HepG2 (cell line): Measurements from ENCODE around the gene PRKCZ. TPM values are rescaled to one million over a fixed set of nuclear protein-coding genes. Genes with fewer than 3 reads are reported as not detected.

Experiments
- GLI4 ChIP-seq: sonication (generic); formaldehyde crosslinking; IDR thresholded peaks from 2 replicates; pipeline ENCODE4 v1.5.1; 2020; ENCODE audit warnings: missing genetic modification reagents, mild to moderate bottlenecking, moderate library complexity, borderline replicate concordance
- NFKBIZ ChIP-seq: IDR thresholded peaks from 2 replicates; pipeline ENCODE4 v1.6.1; 2018; ENCODE audit warnings: missing genetic modification reagents, missing compliant biosample characterization
- SETDB1 ChIP-seq: sonication (generic); formaldehyde crosslinking; IDR thresholded peaks from 2 replicates; pipeline ENCODE4 v1.5.1; 2020; ENCODE audit warnings: missing genetic modification reagents, mild to moderate bottlenecking, borderline replicate concordance
- SMC3 ChIP-seq: IDR thresholded peaks from 2 replicates; pipeline ENCODE4 v1.6.1; 2011; ENCODE audit warnings: low read length, improper control_type of control experiment
- SP140L ChIP-seq: sonication (generic); formaldehyde crosslinking; IDR thresholded peaks from 2 replicates; pipeline ENCODE4 v1.4.0; 2020; ENCODE audit warnings: missing genetic modification reagents, borderline replicate concordance
- ZBTB34 ChIP-seq: sonication (generic); formaldehyde crosslinking; IDR thresholded peaks from 2 replicates; pipeline ENCODE4 v1.8.0; 2022; ENCODE audit warnings: mild to moderate bottlenecking, missing genetic modification reagents
- ZFYVE20 ChIP-seq: sonication (generic); formaldehyde crosslinking; IDR thresholded peaks from 2 replicates; pipeline ENCODE4 v1.8.0; 2023; ENCODE audit warnings: low read depth, mild to moderate bottlenecking, moderate library complexity, missing genetic modification reagents, borderline replicate concordance
- ZNF430 ChIP-seq: sonication (generic); formaldehyde crosslinking; IDR thresholded peaks from 2 replicates; pipeline ENCODE4 v1.9.0; 2021; ENCODE audit warnings: mild to moderate bottlenecking, missing genetic modification reagents
- polyA plus RNA-seq, 8 experiments: library from polyadenylated mRNA; depleted of rRNA in 3 of 8; stranded (reverse) in 7 of 8; unstranded in 1 of 8; fragments of >200 nt; fragmentation: Illumina TruSeq in 4 of 8; extraction: Trizol in 4 of 8; gene quantifications; 2 replicates each; pipeline versions ENCODE4 v1.2.1 to v1.2.3, GENCODE V29; 2011 to 2016; ENCODE audit warnings: low read depth in 4 of 8, missing spikeins in 1 of 8, mixed read lengths in 1 of 8; ENCODE audit not compliant: insufficient read depth in 1 of 8
- total RNA-seq, 5 experiments: library from RNA; depleted of rRNA; stranded (reverse); fragments of >200 nt; fragmentation: Illumina TruSeq; extraction: Trizol; gene quantifications; 2 replicates each; pipeline ENCODE4 v1.2.3, GENCODE V29; 2016; ENCODE audit warnings: low read depth in 1 of 5
- TF ChIP-seq, protein P1 (sequence below): sonication (generic); formaldehyde crosslinking; IDR thresholded peaks from 2 replicates; pipeline ENCODE4 v1.4.0; 2020; ENCODE audit warnings: missing genetic modification reagents, borderline replicate concordance

Gene PRKCZ
- total and polyA plus RNA-seq, 2 of the 13 experiments (the other 11 are each of a cell fraction or from before 2014, with no cell fraction given) = 34.7 to 85.2 TPM

GRCh38 chr1:2188336-2188735 lies 138.1 kb downstream of the PRKCZ start (continued):
- TF ChIP-seq ZBTB34 (no peak), SETDB1 (CRISPR knock-in tag) (no peak), NFKBIZ (no peak), ZFYVE20 (CRISPR knock-in tag) (no peak), SMC3 (no peak), SP140L (no peak), GLI4 (CRISPR knock-in tag) (no peak), ZNF430 (no peak)
- TF ChIP-seq, protein P1, sequence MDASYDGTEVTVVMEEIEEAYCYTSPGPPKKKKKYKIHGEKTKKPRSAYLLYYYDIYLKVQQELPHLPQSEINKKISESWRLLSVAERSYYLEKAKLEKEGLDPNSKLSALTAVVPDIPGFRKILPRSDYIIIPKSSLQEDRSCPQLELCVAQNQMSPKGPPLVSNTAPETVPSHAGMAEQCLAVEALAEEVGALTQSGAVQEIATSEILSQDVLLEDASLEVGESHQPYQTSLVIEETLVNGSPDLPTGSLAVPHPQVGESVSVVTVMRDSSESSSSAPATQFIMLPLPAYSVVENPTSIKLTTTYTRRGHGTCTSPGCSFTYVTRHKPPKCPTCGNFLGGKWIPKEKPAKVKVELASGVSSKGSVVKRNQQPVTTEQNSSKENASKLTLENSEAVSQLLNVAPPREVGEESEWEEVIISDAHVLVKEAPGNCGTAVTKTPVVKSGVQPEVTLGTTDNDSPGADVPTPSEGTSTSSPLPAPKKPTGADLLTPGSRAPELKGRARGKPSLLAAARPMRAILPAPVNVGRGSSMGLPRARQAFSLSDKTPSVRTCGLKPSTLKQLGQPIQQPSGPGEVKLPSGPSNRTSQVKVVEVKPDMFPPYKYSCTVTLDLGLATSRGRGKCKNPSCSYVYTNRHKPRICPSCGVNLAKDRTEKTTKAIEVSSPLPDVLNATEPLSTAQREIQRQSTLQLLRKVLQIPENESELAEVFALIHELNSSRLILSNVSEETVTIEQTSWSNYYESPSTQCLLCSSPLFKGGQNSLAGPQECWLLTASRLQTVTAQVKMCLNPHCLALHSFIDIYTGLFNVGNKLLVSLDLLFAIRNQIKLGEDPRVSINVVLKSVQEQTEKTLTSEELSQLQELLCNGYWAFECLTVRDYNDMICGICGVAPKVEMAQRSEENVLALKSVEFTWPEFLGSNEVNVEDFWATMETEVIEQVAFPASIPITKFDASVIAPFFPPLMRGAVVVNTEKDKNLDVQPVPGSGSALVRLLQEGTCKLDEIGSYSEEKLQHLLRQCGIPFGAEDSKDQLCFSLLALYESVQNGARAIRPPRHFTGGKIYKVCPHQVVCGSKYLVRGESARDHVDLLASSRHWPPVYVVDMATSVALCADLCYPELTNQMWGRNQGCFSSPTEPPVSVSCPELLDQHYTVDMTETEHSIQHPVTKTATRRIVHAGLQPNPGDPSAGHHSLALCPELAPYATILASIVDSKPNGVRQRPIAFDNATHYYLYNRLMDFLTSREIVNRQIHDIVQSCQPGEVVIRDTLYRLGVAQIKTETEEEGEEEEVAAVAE (CRISPR knock-in tag) = no peak
